ENCODE data around the gene BPIFB6. TPM values are rescaled to one million over a fixed set of nuclear protein-coding genes. Genes with fewer than 3 reads are reported as not detected.

Gene BPIFB6
- total RNA-seq, 1 experiment from 2014 or later = not detected

GRCh38 chr20:33075281-33075680, 43.8 kb downstream of the BPIFB6 start:
- H3K4me2 ChIP-seq (ENCODE audit: low read length) = no peak overlapping the region
- H3K27ac ChIP-seq (ENCODE audit: low read length) = no peak overlapping the region
- H4K20me1 ChIP-seq (ENCODE audit: low read length) = no peaks in the 10 kb centered on the region
- no peaks in the 10 kb centered on the region for H3K36me3 ChIP-seq (ENCODE audit: low read depth, low read length)
- H3K4me1 ChIP-seq (ENCODE audit: insufficient read depth, low read length) = no peaks in the 10 kb centered on the region
- H3K27me3 ChIP-seq (ENCODE audit: low read length) = peaks cover 16% of the 10 kb centered on the region
- POLR2A ChIA-PET (ENCODE audit: unreplicated experiment) = no interaction called here
- no peaks in the 10 kb centered on the region for H3K9me2 ChIP-seq (replicated peaks; ENCODE audit: low read length)
- intact Hi-C loops (cut with micrococcal nuclease) = no loop called here
- H3K4me3 ChIP-seq (ENCODE audit: low read length) = no peak overlapping the region
- no peaks in the 10 kb centered on the region for H3K9me3 ChIP-seq (ENCODE audit: low read length)
- no peak for ATAC-seq
- H3F3A ChIP-seq (ENCODE audit: low read length, unreplicated experiment) = no peaks in the 10 kb centered on the region
- BruUV-seq (replicated peaks) = no TSS peak
- TF ChIP-seq EZH2 (IDR thresholded peaks at IDR 0.05; ENCODE audit: low read length, unreplicated experiment) (no peak), EZH2phosphoT487 (IDR thresholded peaks at IDR 0.05; ENCODE audit: borderline replicate concordance, low read length) (no peak)
- TF ChIP-seq, protein P1, sequence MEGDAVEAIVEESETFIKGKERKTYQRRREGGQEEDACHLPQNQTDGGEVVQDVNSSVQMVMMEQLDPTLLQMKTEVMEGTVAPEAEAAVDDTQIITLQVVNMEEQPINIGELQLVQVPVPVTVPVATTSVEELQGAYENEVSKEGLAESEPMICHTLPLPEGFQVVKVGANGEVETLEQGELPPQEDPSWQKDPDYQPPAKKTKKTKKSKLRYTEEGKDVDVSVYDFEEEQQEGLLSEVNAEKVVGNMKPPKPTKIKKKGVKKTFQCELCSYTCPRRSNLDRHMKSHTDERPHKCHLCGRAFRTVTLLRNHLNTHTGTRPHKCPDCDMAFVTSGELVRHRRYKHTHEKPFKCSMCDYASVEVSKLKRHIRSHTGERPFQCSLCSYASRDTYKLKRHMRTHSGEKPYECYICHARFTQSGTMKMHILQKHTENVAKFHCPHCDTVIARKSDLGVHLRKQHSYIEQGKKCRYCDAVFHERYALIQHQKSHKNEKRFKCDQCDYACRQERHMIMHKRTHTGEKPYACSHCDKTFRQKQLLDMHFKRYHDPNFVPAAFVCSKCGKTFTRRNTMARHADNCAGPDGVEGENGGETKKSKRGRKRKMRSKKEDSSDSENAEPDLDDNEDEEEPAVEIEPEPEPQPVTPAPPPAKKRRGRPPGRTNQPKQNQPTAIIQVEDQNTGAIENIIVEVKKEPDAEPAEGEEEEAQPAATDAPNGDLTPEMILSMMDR (conservative IDR thresholded peaks at IDR 0.05; ENCODE audit: low read depth, low read length) = no peak
- H2AFZ ChIP-seq (ENCODE audit: low read length) = no peak overlapping the region
- CTCF ChIA-PET = no interaction called here
- no peaks in the 10 kb centered on the region for H3K79me2 ChIP-seq (ENCODE audit: low read length)
- no peak overlapping the region for H3K9ac ChIP-seq (ENCODE audit: low read length)
- no peak for DNase-seq

GRCh38 chr20:33076662-33077372, 45.4 kb downstream of the BPIFB6 start:
- peak; percentile 55 for ATAC-seq
- no peak overlapping the region for H2AFZ ChIP-seq (ENCODE audit: low read length)
- POLR2A ChIA-PET (ENCODE audit: unreplicated experiment) = no interaction called here

More at GRCh38 chr20:33076662-33077372, 45.4 kb downstream of the BPIFB6 start:
- Histone ChIP-seq H3K9me3 (ENCODE audit: low read length) (no peaks in the 10 kb centered on the region), H3K36me3 (ENCODE audit: low read depth, low read length) (no peaks in the 10 kb centered on the region), H3K9ac (ENCODE audit: low read length) (no peak overlapping the region), H3K4me2 (ENCODE audit: low read length) (no peak overlapping the region), H3K4me3 (ENCODE audit: low read length) (no peak overlapping the region), H3K9me2 (replicated peaks; ENCODE audit: low read length) (no peaks in the 10 kb centered on the region), H3K27me3 (ENCODE audit: low read length) (peaks cover 6% of the 10 kb centered on the region; the same call in 1 of the 2 replicates), H3F3A (ENCODE audit: low read length, unreplicated experiment) (no peaks in the 10 kb centered on the region), H3K79me2 (ENCODE audit: low read length) (no peaks in the 10 kb centered on the region), H3K27ac (ENCODE audit: low read length) (no peak overlapping the region), H4K20me1 (ENCODE audit: low read length) (no peaks in the 10 kb centered on the region), H3K4me1 (ENCODE audit: insufficient read depth, low read length) (no peaks in the 10 kb centered on the region)
- no TSS peak for BruUV-seq (replicated peaks)
- CTCF ChIA-PET = interaction anchor here (0.5 kb wide), 1 partner anchor 10 kb away, joined by 3 read pairs; no protein-coding TSS in a partner anchor
- TF ChIP-seq EZH2phosphoT487 (IDR thresholded peaks at IDR 0.05; ENCODE audit: borderline replicate concordance, low read length) (no peak), EZH2 (IDR thresholded peaks at IDR 0.05; ENCODE audit: low read length, unreplicated experiment) (no peak)
- TF ChIP-seq, protein P1 (conservative IDR thresholded peaks at IDR 0.05; ENCODE audit: low read depth, low read length) = peak; percentile 68
- intact Hi-C loops (cut with micrococcal nuclease) = no loop called here
- DNase-seq = peak; percentile 39

Measured in PC-3 (cell line).